ENCODE measurements around the gene NKAIN2.
"Not testable (repeated sequence)": the region's sequence is repeated elsewhere in the genome, so short reads cannot be mapped to it uniquely, and the experiment has no call there.

NKAIN2 gene

DNA sequence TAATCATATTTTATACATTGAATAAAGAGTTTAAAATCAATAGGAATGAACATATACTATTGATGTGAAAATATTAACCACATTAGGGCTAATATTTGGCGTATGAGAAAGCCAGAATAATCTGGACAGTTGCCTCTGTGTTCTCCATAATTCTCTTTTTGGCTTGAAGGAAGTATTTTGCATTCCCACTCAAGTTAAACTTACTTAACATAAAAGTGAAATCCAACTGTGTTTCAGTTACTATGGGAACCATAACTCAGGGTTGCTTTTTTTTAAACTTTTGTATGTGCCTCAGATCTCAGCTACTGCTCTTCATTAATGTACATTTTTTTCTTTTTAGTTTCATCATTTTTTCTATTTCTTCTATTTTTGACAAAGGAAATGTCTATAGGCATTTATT is 479.8 kb downstream of the NKAIN2 start:
- no peak overlapping the region for H3K27ac ChIP-seq
- ChIA-PET CTCF (no interaction called here), POLR2A (ENCODE audit: low non-redundant PET) (no interaction called here)
- DNase-seq (ENCODE audit: low spot score) = no peak
- TF ChIP-seq, protein P1, sequence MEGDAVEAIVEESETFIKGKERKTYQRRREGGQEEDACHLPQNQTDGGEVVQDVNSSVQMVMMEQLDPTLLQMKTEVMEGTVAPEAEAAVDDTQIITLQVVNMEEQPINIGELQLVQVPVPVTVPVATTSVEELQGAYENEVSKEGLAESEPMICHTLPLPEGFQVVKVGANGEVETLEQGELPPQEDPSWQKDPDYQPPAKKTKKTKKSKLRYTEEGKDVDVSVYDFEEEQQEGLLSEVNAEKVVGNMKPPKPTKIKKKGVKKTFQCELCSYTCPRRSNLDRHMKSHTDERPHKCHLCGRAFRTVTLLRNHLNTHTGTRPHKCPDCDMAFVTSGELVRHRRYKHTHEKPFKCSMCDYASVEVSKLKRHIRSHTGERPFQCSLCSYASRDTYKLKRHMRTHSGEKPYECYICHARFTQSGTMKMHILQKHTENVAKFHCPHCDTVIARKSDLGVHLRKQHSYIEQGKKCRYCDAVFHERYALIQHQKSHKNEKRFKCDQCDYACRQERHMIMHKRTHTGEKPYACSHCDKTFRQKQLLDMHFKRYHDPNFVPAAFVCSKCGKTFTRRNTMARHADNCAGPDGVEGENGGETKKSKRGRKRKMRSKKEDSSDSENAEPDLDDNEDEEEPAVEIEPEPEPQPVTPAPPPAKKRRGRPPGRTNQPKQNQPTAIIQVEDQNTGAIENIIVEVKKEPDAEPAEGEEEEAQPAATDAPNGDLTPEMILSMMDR (conservative IDR thresholded peaks at IDR 0.05; ENCODE audit: low read depth) = no peak

DNA sequence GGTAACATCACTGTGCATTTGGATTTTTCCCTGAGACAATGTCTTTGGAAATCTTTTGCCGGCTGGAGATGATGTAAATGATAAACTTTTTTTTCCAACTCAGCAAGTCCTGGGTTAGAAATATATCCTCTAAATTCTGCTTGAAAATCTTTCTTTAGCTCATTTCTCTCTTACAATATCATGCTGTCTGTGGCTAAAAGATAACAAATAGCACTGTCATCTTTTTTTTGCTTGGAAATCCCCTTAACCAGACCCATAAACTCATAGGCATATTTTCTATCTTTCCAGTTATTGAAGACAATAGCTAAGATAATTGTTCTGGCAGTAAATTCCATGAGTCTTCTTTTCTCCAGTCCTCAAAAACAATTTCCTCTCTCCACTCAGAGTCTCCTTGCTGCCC is 481.5 kb downstream of the NKAIN2 start:
- no peak overlapping the region for H3K27ac ChIP-seq
- TF ChIP-seq, protein P1 (conservative IDR thresholded peaks at IDR 0.05; ENCODE audit: low read depth) = no peak
- ChIA-PET CTCF (no interaction called here), POLR2A (ENCODE audit: low non-redundant PET) (no interaction called here)
- no peak for DNase-seq (ENCODE audit: low spot score)

DNA sequence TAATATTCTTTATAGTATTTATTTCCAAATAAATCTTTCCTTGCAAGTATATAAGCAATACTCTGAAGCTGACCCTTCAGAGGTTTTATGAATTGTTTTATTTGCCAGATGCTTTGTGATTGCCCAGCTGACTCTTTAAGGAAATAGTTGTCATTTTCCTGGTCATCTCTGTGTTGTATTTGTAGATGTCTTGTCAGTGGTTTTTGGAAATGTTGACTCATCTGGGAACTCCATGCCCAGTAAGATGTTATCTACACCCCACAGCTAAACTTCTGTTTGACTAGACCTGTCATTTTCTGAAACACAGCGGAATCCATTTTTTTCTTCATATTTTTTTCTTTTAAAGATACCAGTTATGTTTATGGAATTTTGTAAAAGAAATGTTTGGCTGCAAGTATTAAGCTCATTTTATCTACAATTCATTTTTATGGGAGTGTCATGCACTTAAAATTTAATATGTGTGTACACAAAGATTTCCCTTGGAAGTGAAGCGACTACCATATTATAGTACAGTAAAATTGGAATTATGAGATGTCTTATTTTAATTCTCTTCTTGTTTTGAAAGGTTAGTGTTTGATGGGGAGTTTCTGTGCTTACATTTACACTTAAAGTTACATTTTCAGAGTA is 491.0 kb downstream of the NKAIN2 start:
- CTCF ChIA-PET = no interaction called here
- H3K27ac ChIP-seq = no peak overlapping the region

DNA sequence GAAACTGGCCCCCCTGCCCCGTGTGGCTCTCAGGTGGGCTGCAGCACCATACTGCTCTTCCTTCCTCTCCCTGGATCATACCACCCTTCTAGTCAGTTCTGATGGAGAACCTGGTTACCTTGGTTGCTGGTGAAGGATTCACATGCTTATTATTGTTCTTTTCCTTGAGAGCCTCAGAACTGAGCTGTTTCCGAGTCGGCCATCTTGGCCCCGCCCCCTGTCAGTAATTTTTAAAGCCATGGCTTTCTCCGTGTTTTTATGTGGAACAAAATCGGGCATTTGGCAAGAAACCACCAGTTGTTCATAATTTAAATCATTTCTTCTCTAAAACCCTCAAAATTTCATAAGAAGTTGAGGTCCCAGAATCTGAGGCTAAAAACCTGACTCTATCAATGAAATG is 493.8 kb downstream of the NKAIN2 start:
- CTCF ChIA-PET = no interaction called here
- POLR2A ChIA-PET (ENCODE audit: low non-redundant PET) = no interaction called here
- no peak for DNase-seq (ENCODE audit: low spot score)
- TF ChIP-seq, protein P1 (conservative IDR thresholded peaks at IDR 0.05; ENCODE audit: low read depth) = no peak
- H3K27ac ChIP-seq = no peak overlapping the region

More for the DNA sequence above, 491.0 kb downstream of the NKAIN2 start:
- POLR2A ChIA-PET (ENCODE audit: low non-redundant PET) = no interaction called here
- no peak for DNase-seq (ENCODE audit: low spot score)
- TF ChIP-seq, protein P1 (conservative IDR thresholded peaks at IDR 0.05; ENCODE audit: low read depth) = no peak

DNA sequence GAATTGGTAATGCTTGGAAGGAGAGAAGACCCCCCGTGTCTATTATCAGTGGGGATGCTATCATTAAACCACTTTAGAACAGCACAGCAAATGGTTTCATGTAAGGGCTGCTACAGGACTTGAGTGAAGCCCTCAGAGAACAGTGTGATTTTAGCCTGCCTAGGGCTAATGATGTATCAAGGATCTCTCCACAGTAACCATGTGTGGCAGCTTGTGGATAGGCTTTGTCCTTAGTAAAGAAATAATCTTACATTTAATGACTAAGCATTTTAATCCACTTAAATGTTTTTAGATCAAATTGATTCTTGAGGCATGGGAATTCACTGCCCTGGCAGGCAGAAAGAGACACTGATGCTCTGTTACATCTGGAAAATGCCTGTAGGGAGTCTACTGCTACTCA is 495.1 kb downstream of the NKAIN2 start:
- H3K27ac ChIP-seq = no peak overlapping the region
- ChIA-PET POLR2A (ENCODE audit: low non-redundant PET) (no interaction called here), CTCF (no interaction called here)
- DNase-seq (ENCODE audit: low spot score) = no peak
- TF ChIP-seq, protein P1 (conservative IDR thresholded peaks at IDR 0.05; ENCODE audit: low read depth) = no peak

DNA sequence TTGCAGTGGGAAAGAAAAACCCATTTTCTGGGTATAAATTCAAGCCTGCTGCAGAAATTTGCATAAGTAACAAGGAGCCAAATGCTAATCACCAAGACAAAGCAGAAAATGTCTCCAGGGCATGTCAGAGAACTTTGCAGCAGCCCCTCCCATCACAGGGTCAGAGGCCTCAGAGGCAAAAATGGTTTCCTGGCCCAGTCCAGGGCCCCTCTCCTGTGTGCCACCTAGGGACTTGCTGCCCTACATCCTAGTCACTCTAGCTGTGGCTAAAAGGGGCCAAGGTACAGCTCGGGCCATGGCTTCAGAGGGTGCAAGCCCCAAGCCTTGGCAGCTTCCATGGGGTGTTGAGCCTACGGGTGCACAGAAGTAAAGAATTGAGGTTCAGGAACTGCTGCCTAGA is 497.2 kb downstream of the NKAIN2 start:
- CTCF ChIA-PET = interaction anchor here (1.2 kb wide), 1 partner anchor 495 kb away, joined by 3 read pairs; no protein-coding TSS in a partner anchor
- POLR2A ChIA-PET (ENCODE audit: low non-redundant PET); H3K27ac ChIP-seq; DNase-seq (ENCODE audit: low spot score): not testable (repeated sequence)

DNA sequence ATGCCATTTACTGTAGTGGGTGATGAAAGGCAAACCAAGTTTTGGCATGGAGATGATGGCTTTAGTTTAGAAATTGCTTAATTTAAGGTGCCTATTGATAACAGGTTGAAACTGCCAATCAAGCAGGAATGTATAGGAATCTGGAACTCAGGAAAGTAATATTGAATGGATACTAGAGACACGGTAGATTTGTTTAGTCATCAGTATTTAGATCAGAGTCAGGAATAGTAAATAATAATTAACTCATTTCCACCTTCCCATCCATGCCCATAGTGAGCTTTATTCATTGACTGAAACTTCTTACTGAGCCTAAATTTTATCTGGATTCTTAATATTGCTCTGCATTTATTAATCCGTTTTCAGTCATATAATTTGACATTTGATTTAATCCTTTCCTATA is 500.3 kb downstream of the NKAIN2 start:
- DNase-seq (ENCODE audit: low spot score) = no peak
- POLR2A ChIA-PET (ENCODE audit: low non-redundant PET) = no interaction called here
- CTCF ChIA-PET = no interaction called here
- no peak overlapping the region for H3K27ac ChIP-seq
- TF ChIP-seq, protein P1 (conservative IDR thresholded peaks at IDR 0.05; ENCODE audit: low read depth) = no peak

All from RWPE1 (cell line).